ENCODE results near the gene CD274.
"Not testable (repeated sequence)": the region's sequence is repeated elsewhere in the genome, so short reads cannot be mapped to it uniquely, and the experiment has no call there.

Gene CD274

DNA sequence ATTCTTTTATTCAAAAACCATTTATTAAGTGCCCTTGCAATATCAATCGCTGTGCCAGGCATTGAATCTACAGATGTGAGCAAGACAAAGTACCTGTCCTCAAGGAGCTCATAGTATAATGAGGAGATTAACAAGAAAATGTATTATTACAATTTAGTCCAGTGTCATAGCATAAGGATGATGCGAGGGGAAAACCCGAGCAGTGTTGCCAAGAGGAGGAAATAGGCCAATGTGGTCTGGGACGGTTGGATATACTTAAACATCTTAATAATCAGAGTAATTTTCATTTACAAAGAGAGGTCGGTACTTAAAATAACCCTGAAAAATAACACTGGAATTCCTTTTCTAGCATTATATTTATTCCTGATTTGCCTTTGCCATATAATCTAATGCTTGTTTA is 18.5 kb downstream of the CD274 start:
- DNase-seq, result no peak

- DNase-seq, result no peak
These were observed 19.8 kb downstream of the CD274 start for GRCh38 chr9:5470122-5470521.

DNA sequence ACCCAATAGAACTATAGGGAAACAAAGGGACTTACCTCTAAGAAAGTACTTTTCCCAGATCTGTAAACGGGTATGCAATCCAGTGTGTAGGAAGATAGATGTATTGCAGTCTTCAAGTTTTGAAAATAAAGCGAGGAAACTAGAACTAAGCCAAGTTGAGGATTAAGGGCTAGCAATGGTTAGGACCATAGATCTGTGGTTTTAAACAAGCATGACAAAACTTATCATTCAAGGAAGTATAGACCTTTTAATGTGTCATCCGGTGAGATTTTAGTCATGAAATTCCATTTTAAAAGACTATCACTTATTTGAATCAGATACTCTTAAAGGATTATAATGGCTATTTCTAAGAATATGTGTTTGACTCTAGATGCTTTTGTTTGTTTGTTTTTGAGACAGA is 20.5 kb downstream of the CD274 start:
- DNase-seq, result no peak

GRCh38 chr9:5475611-5476010 is 25.3 kb downstream of the CD274 start:
- DNase-seq, result not testable (repeated sequence)

- no peak for DNase-seq
These were observed 27.9 kb downstream of the CD274 start for GRCh38 chr9:5478206-5478605.

- no peak for DNase-seq
These were observed 29.8 kb downstream of the CD274 start for GRCh38 chr9:5479994-5480694.

GRCh38 chr9:5480919-5481318 is 30.6 kb downstream of the CD274 start:
- DNase-seq, result no peak

DNA sequence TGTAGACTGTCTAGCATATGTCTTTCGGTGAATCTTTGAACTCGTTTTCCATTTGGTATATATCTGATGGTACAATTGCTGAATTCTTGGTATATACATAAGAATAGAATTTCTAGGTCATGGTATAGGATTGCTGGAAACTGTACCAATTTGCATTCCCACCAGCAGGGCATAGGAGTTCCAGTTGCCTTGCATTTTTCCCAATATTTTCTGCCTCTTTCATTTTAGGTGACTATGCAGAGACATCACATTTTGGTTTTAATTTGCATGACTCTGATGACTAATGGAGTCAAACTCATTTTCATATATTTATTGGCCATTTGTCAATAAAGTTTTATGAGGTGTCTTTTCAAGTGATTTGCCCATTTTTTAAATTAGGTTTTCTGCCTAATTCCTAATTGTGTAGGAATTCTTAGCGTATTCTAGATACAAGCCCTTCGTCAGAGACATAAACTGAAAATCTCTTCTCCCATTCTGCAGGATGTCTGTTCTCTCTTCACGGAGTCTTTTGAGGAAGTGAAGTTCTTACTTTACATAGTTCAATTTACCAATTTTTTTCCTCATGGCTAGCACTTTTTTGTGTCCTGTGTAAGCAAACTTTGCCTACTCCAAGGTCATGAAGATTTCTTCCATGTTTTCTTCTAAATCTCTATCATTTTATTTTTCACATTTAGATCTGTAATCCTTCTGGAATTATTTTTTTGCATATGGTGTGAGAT is 31.1 kb downstream of the CD274 start:
- DNase-seq, result no peak

DNA sequence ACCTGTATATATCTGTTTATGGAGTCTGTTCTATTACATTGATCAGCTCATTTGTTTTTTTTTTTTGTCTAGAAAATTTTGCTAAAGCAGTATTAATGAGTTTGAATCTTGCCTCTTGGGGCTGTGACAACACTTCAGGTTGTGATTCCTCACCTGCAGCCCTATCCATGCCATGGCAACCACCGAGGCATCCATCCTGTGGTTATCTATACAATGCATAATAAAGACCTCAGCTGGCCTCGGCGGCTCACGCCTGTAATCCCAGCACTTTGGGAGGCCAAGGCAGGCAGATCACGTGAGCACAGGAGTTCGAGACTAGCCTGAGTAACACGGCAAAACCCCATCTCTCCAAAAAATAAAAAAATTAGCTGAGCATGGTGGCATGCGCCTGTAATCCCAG is 31.9 kb downstream of the CD274 start:
- no peak for DNase-seq

DNA sequence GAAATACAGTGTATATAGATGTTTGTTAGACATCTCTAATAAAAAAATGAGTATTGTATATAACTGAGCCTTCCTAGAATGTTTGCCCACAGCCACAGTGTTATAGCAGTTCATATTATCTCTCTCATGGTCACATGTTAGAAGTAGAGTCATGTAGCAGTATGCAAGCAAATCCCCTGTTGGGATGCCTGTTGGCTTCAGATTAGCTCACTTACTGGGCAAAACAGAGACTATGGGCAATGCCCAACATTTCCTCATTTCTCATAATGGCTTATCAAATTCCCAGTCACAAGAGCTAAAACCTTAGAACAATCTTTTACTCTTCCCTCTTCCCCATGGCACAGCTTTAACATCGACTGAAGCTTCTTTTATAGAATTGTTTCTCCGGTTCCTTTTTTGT is 33.0 kb downstream of the CD274 start:
- DNase-seq, result no peak

GRCh38 chr9:5485378-5486085 is 35.2 kb downstream of the CD274 start:
- DNase-seq, result no peak

DNA sequence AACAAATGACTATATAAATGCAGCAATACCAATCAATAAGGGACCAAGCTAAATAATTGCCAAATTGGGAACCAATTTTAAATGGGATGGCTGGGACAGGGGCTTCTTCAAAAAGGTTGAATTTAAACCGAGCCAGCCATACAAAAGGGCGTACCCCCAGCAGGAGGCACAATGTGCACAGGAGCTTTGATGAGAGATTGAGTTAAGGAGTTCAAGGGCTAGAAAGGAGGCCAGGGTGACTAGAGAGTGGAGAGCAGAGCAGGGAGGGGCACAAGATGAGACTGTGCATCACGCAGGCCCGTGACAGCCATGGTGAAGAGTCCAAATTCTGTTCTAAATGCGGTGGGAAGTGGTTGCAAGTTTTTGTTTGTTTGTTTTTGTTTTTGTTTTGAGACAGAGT is 36.6 kb downstream of the CD274 start:
- DNase-seq, result no peak

DNA sequence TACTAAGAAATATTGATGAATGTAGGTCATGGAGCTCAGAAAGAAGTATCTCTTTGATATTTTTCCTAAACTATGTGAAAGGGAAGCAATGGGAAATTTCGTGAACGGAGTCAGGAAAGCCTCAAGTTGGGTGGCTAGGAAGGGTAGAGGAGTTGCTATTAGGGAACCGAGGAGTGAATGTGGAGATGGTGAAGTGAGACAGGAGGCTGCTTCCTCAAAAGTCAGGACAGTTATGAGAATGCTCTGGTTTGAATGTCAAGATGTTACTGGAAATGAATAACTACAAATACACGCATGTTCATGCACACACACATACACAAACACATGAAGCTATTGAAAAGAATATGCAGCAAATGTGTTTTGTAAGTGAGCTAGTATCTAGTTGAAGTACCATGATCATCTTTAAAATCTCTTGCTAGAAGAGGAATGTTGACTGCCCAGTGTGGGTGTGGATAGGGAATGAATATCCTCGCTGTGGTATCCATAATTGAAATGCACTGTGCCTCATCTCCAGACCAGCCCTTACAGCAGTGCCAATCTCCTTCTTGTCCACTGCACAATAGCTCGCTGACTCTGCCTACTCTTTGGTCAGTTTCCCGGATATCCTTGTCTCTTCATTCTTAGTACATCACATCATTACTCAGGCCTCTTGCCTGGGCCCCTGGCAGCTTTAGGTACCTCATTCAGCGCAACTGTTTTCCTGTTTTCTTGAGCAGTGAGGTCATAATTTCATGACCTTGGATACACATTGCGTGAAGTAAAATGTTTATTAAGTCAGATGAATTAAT is 38.1 kb downstream of the CD274 start:
- no peak for DNase-seq

- peak in 1 of 2 donors; percentile 20 for DNase-seq
These were observed 39.5 kb downstream of the CD274 start for GRCh38 chr9:5489630-5490490.

DNA sequence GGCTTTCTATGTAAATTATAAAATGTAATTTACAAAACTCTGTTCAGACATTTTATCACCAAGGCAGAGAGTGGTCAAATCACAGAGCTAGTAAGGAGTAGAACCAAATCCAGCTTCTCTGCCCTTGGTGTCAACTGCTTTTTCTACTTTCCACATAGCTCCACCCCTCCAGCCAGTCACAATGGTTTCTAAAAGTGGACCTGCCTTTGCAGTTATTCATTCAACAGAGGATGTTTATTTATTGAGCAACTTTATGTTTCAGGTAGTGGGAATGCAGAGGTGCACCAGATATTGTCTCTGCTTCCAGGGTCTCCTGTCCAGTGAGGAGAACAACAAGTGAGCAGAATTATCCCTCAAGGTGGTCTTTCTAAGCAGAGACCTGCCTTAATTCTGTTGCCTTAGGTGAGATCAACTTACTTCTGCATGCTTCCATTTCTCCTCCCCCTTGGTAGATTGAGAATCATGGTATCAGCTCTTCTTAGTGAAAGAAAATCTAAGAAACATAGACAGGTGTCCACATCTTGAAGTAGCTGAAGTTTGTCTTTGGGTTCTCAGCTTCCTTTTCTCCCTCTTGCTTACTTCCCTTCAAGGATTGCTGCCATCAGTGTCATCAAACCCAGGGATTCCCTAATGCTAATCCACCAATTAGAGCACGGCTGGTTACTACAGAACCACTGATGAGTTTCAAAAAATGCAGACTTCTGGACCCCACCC is 42.8 kb downstream of the CD274 start:
- no peak for DNase-seq

- DNase-seq, result peak; percentile 15 to 42
These were observed 43.6 kb downstream of the CD274 start for GRCh38 chr9:5493679-5494511.

- not testable (repeated sequence) for DNase-seq
These were observed 44.4 kb downstream of the CD274 start for GRCh38 chr9:5494765-5495164.

GRCh38 chr9:5499157-5499556 is 48.8 kb downstream of the CD274 start:
- no peak for DNase-seq

DNA sequence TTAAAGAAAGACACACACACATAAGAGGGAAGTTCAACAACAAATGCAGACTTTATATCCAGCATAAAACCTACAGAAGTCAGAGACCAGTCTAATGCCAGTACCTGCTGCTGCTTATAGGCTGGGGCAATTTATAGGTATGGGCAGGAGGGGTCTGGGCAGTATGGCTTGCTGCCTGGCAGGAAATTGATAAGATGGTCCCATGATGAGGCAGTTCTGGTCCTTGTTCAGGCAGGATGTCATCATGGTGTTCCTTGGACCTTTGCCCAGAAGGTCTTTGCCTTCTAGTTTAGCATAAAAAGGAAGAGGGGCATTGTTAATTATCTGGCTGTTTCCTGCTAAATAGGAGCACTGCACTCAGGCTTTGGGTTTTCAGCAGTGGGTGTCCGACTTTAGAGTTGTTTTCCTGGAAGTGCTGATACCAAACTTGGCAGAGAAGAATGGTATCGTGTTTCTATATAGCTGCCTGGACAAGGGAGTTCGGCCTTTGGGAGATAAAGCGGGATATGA is 49.6 kb downstream of the CD274 start:
- no peak for DNase-seq
